ENCODE measurements around the gene NPTN.
A peak's percentile ranks its signal among the peaks of the same experiment; 100 is the strongest.

The NPTN gene

GRCh38 chr15:73617913-73618312 lies 15.3 kb downstream of the NPTN start:
- Histone ChIP-seq H3K4me3 (ENCODE audit: low read depth, low read length) (no peak overlapping the region), H3K4me1 (ENCODE audit: control insufficient read depth, insufficient read depth, low read length, unreplicated experiment) (no peaks in the 10 kb centered on the region), H3K27me3 (ENCODE audit: insufficient read depth, low read length) (no peaks in the 10 kb centered on the region), H3K79me2 (ENCODE audit: control insufficient read depth, insufficient read depth, low read length, unreplicated experiment) (peaks cover 94% of the 10 kb centered on the region), H3K36me3 (ENCODE audit: insufficient read depth, low read length) (no peaks in the 10 kb centered on the region), H2AFZ (ENCODE audit: low read length, unreplicated experiment) (no peak overlapping the region), H3K27ac (ENCODE audit: low read depth, low read length) (no peak overlapping the region)

GRCh38 chr15:73617301-73617831 lies 15.8 kb downstream of the NPTN start:
- Histone ChIP-seq H3K27me3 (ENCODE audit: insufficient read depth, low read length) (no peaks in the 10 kb centered on the region), H3K27ac (ENCODE audit: low read depth, low read length) (no peak overlapping the region), H3K36me3 (ENCODE audit: insufficient read depth, low read length) (no peaks in the 10 kb centered on the region), H2AFZ (ENCODE audit: low read length, unreplicated experiment) (no peak overlapping the region), H3K4me3 (ENCODE audit: low read depth, low read length) (no peak overlapping the region), H3K4me1 (ENCODE audit: control insufficient read depth, insufficient read depth, low read length, unreplicated experiment) (no peaks in the 10 kb centered on the region), H3K79me2 (ENCODE audit: control insufficient read depth, insufficient read depth, low read length, unreplicated experiment) (peaks cover 92% of the 10 kb centered on the region)

- Histone ChIP-seq H3K27me3 (ENCODE audit: insufficient read depth, low read length) (no peaks in the 10 kb centered on the region), H3K27ac (ENCODE audit: low read depth, low read length) (peak overlapping the region; percentile 58), H2AFZ (ENCODE audit: low read length, unreplicated experiment) (no peak overlapping the region), H3K36me3 (ENCODE audit: insufficient read depth, low read length) (no peaks in the 10 kb centered on the region), H3K79me2 (ENCODE audit: control insufficient read depth, insufficient read depth, low read length, unreplicated experiment) (peaks cover 86% of the 10 kb centered on the region), H3K4me1 (ENCODE audit: control insufficient read depth, insufficient read depth, low read length, unreplicated experiment) (peaks cover 23% of the 10 kb centered on the region), H3K4me3 (ENCODE audit: low read depth, low read length) (no peak overlapping the region)
Observed at GRCh38 chr15:73608941-73609340, 24.2 kb downstream of the NPTN start.

- H3K4me1 ChIP-seq (ENCODE audit: control insufficient read depth, insufficient read depth, low read length, unreplicated experiment) = peaks cover 23% of the 10 kb centered on the region
- H2AFZ ChIP-seq (ENCODE audit: low read length, unreplicated experiment) = no peak overlapping the region
- H3K36me3 ChIP-seq (ENCODE audit: insufficient read depth, low read length) = no peaks in the 10 kb centered on the region
- peaks cover 85% of the 10 kb centered on the region for H3K79me2 ChIP-seq (ENCODE audit: control insufficient read depth, insufficient read depth, low read length, unreplicated experiment)
- H3K27me3 ChIP-seq (ENCODE audit: insufficient read depth, low read length) = no peaks in the 10 kb centered on the region
- H3K4me3 ChIP-seq (ENCODE audit: low read depth, low read length) = no peak overlapping the region
- H3K27ac ChIP-seq (ENCODE audit: low read depth, low read length) = peak overlapping the region; percentile 58
Observed at GRCh38 chr15:73608475-73608874, 24.7 kb downstream of the NPTN start.

GRCh38 chr15:73607843-73608242 lies 25.3 kb downstream of the NPTN start:
- Histone ChIP-seq H3K4me1 (ENCODE audit: control insufficient read depth, insufficient read depth, low read length, unreplicated experiment) (peaks cover 28% of the 10 kb centered on the region), H3K36me3 (ENCODE audit: insufficient read depth, low read length) (no peaks in the 10 kb centered on the region), H3K27me3 (ENCODE audit: insufficient read depth, low read length) (no peaks in the 10 kb centered on the region), H3K27ac (ENCODE audit: low read depth, low read length) (no peak overlapping the region), H3K79me2 (ENCODE audit: control insufficient read depth, insufficient read depth, low read length, unreplicated experiment) (peaks cover 86% of the 10 kb centered on the region), H3K4me3 (ENCODE audit: low read depth, low read length) (no peak overlapping the region), H2AFZ (ENCODE audit: low read length, unreplicated experiment) (no peak overlapping the region)

GRCh38 chr15:73607405-73607804 lies 25.8 kb downstream of the NPTN start:
- no peak overlapping the region for H3K4me3 ChIP-seq (ENCODE audit: low read depth, low read length)
- H3K27me3 ChIP-seq (ENCODE audit: insufficient read depth, low read length) = no peaks in the 10 kb centered on the region
- no peak overlapping the region for H2AFZ ChIP-seq (ENCODE audit: low read length, unreplicated experiment)
- H3K4me1 ChIP-seq (ENCODE audit: control insufficient read depth, insufficient read depth, low read length, unreplicated experiment) = peaks cover 32% of the 10 kb centered on the region
- no peak overlapping the region for H3K27ac ChIP-seq (ENCODE audit: low read depth, low read length)
- H3K79me2 ChIP-seq (ENCODE audit: control insufficient read depth, insufficient read depth, low read length, unreplicated experiment) = peaks cover 88% of the 10 kb centered on the region
- no peaks in the 10 kb centered on the region for H3K36me3 ChIP-seq (ENCODE audit: insufficient read depth, low read length)

- Histone ChIP-seq H3K27ac (ENCODE audit: low read depth, low read length) (no peak overlapping the region), H3K36me3 (ENCODE audit: insufficient read depth, low read length) (no peaks in the 10 kb centered on the region), H2AFZ (ENCODE audit: low read length, unreplicated experiment) (no peak overlapping the region), H3K4me1 (ENCODE audit: control insufficient read depth, insufficient read depth, low read length, unreplicated experiment) (peaks cover 47% of the 10 kb centered on the region), H3K4me3 (ENCODE audit: low read depth, low read length) (no peak overlapping the region), H3K27me3 (ENCODE audit: insufficient read depth, low read length) (no peaks in the 10 kb centered on the region), H3K79me2 (ENCODE audit: control insufficient read depth, insufficient read depth, low read length, unreplicated experiment) (peaks cover 89% of the 10 kb centered on the region)
Observed at GRCh38 chr15:73605759-73606436, 27.3 kb downstream of the NPTN start.

GRCh38 chr15:73604477-73604876 lies 28.7 kb downstream of the NPTN start:
- Histone ChIP-seq H3K27ac (ENCODE audit: low read depth, low read length) (no peak overlapping the region), H3K4me3 (ENCODE audit: low read depth, low read length) (no peak overlapping the region), H3K4me1 (ENCODE audit: control insufficient read depth, insufficient read depth, low read length, unreplicated experiment) (peaks cover 61% of the 10 kb centered on the region), H3K27me3 (ENCODE audit: insufficient read depth, low read length) (no peaks in the 10 kb centered on the region), H2AFZ (ENCODE audit: low read length, unreplicated experiment) (no peak overlapping the region), H3K36me3 (ENCODE audit: insufficient read depth, low read length) (no peaks in the 10 kb centered on the region), H3K79me2 (ENCODE audit: control insufficient read depth, insufficient read depth, low read length, unreplicated experiment) (peaks cover 89% of the 10 kb centered on the region)

- Histone ChIP-seq H3K27me3 (ENCODE audit: insufficient read depth, low read length) (no peaks in the 10 kb centered on the region), H3K4me1 (ENCODE audit: control insufficient read depth, insufficient read depth, low read length, unreplicated experiment) (peaks cover 58% of the 10 kb centered on the region), H3K36me3 (ENCODE audit: insufficient read depth, low read length) (no peaks in the 10 kb centered on the region), H3K4me3 (ENCODE audit: low read depth, low read length) (no peak overlapping the region), H2AFZ (ENCODE audit: low read length, unreplicated experiment) (no peak overlapping the region), H3K27ac (ENCODE audit: low read depth, low read length) (no peak overlapping the region), H3K79me2 (ENCODE audit: control insufficient read depth, insufficient read depth, low read length, unreplicated experiment) (peaks cover 92% of the 10 kb centered on the region)
Observed at GRCh38 chr15:73602992-73603391, 30.2 kb downstream of the NPTN start.

GRCh38 chr15:73602446-73602843 lies 30.7 kb downstream of the NPTN start:
- H3K79me2 ChIP-seq (ENCODE audit: control insufficient read depth, insufficient read depth, low read length, unreplicated experiment) = peaks cover 92% of the 10 kb centered on the region
- H3K4me1 ChIP-seq (ENCODE audit: control insufficient read depth, insufficient read depth, low read length, unreplicated experiment) = peaks cover 56% of the 10 kb centered on the region
- peak overlapping the region; percentile 63 for H3K27ac ChIP-seq (ENCODE audit: low read depth, low read length)
- H2AFZ ChIP-seq (ENCODE audit: low read length, unreplicated experiment) = no peak overlapping the region
- H3K4me3 ChIP-seq (ENCODE audit: low read depth, low read length) = peak overlapping the region; percentile 29; the same call in 1 of the 2 replicates
- no peaks in the 10 kb centered on the region for H3K36me3 ChIP-seq (ENCODE audit: insufficient read depth, low read length)
- no peaks in the 10 kb centered on the region for H3K27me3 ChIP-seq (ENCODE audit: insufficient read depth, low read length)
